ENCODE results near the gene NR2E3.

NR2E3 gene

GRCh38 chr15:71809346-71809745 is 1.0 kb upstream of the NR2E3 start:
- WGBS (ENCODE audit: insufficient coverage), result 92% methylated on average over 4 of the region's 8 CpGs

GRCh38 chr15:71811036-71811736 is 832 bp downstream of the NR2E3 start:
- no peaks in the 10 kb centered on the region for H3K36me3 ChIP-seq (ENCODE audit: control insufficient read depth in 4 of 4, insufficient read depth in 4 of 4, low read length in 3 of 4)
- no peaks in the 10 kb centered on the region for H3K9me3 ChIP-seq (ENCODE audit: control extremely low read depth in 1 of 5, control insufficient read depth in 4 of 5, insufficient read depth in 2 of 5, low read depth in 1 of 5, low read length in 4 of 5)
- ChIA-PET POLR2A (no interaction called here), CTCF (no interaction called here)
- no peak for DNase-seq
- no peaks in the 10 kb centered on the region for H3K27me3 ChIP-seq (replicated peaks in 2 of 5; ENCODE audit: control insufficient read depth in 4 of 5, insufficient read depth in 5 of 5, low read length in 4 of 5)
- peaks cover 0 to 4% (median 0%) of the 10 kb centered on the region in 4 experiments for H3K4me1 ChIP-seq (ENCODE audit: control extremely low read depth in 1 of 4, control insufficient read depth in 4 of 4, insufficient read depth in 4 of 4, low read length in 3 of 4)
- no peak overlapping the region for H3K27ac ChIP-seq (ENCODE audit: insufficient read depth in 1 of 2, low read depth in 1 of 2, low read length in 2 of 2, poor library complexity in 1 of 2, severe bottlenecking in 2 of 2)
- no peak overlapping the region for H3K4me3 ChIP-seq (ENCODE audit: control insufficient read depth in 1 of 7, extremely low read depth in 1 of 7, insufficient read depth in 4 of 7, low read depth in 2 of 7, low read length in 6 of 7)
- 98% methylated on average over 27 of the region's 27 CpGs for WGBS (ENCODE audit: insufficient coverage)

More at GRCh38 chr15:71809346-71809745, 1.0 kb upstream of the NR2E3 start:
- no peak for DNase-seq
- Histone ChIP-seq H3K4me3 (ENCODE audit: control insufficient read depth in 1 of 7, extremely low read depth in 1 of 7, insufficient read depth in 4 of 7, low read depth in 2 of 7, low read length in 6 of 7) (no peak overlapping the region), H3K9me3 (ENCODE audit: control extremely low read depth in 1 of 5, control insufficient read depth in 4 of 5, insufficient read depth in 2 of 5, low read depth in 1 of 5, low read length in 4 of 5) (no peaks in the 10 kb centered on the region), H3K36me3 (ENCODE audit: control insufficient read depth in 4 of 4, insufficient read depth in 4 of 4, low read length in 3 of 4) (no peaks in the 10 kb centered on the region), H3K4me1 (ENCODE audit: control extremely low read depth in 1 of 4, control insufficient read depth in 4 of 4, insufficient read depth in 4 of 4, low read length in 3 of 4) (peaks cover 0 to 4% (median under 1%) of the 10 kb centered on the region in 4 experiments), H3K27ac (ENCODE audit: insufficient read depth in 1 of 2, low read depth in 1 of 2, low read length in 2 of 2, poor library complexity in 1 of 2, severe bottlenecking in 2 of 2) (no peak overlapping the region), H3K27me3 (replicated peaks in 2 of 5; ENCODE audit: control insufficient read depth in 4 of 5, insufficient read depth in 5 of 5, low read length in 4 of 5) (no peaks in the 10 kb centered on the region)
- POLR2A ChIA-PET, result no interaction called here
- CTCF ChIA-PET, result no interaction called here

- no peaks in the 10 kb centered on the region for H3K36me3 ChIP-seq (ENCODE audit: control insufficient read depth in 4 of 4, insufficient read depth in 4 of 4, low read length in 3 of 4)
- peaks cover 0 to 2% (median 0%) of the 10 kb centered on the region in 4 experiments for H3K4me1 ChIP-seq (ENCODE audit: control extremely low read depth in 1 of 4, control insufficient read depth in 4 of 4, insufficient read depth in 4 of 4, low read length in 3 of 4)
- no peak overlapping the region for H3K4me3 ChIP-seq (ENCODE audit: control insufficient read depth in 1 of 7, extremely low read depth in 1 of 7, insufficient read depth in 4 of 7, low read depth in 2 of 7, low read length in 6 of 7)
- H3K27me3 ChIP-seq (replicated peaks in 2 of 5; ENCODE audit: control insufficient read depth in 4 of 5, insufficient read depth in 5 of 5, low read length in 4 of 5), result no peaks in the 10 kb centered on the region
- ChIA-PET CTCF (interaction anchor here (0.6 kb wide), 1 partner anchor 9 kb away, joined by 3 read pairs; no protein-coding TSS in a partner anchor), POLR2A (no interaction called here)
- no peaks in the 10 kb centered on the region for H3K9me3 ChIP-seq (ENCODE audit: control extremely low read depth in 1 of 5, control insufficient read depth in 4 of 5, insufficient read depth in 2 of 5, low read depth in 1 of 5, low read length in 4 of 5)
- 97% methylated on average over 32 of the region's 38 CpGs for WGBS (ENCODE audit: insufficient coverage)
- DNase-seq, result no peak
- H3K27ac ChIP-seq (ENCODE audit: insufficient read depth in 1 of 2, low read depth in 1 of 2, low read length in 2 of 2, poor library complexity in 1 of 2, severe bottlenecking in 2 of 2), result no peak overlapping the region
Observed at GRCh38 chr15:71811752-71812735, 1.7 kb downstream of the NR2E3 start.

GRCh38 chr15:71812966-71813722 is 2.8 kb downstream of the NR2E3 start:
- WGBS (ENCODE audit: insufficient coverage), result 97% methylated on average over 16 of the region's 16 CpGs
- H3K27me3 ChIP-seq (replicated peaks in 2 of 5; ENCODE audit: control insufficient read depth in 4 of 5, insufficient read depth in 5 of 5, low read length in 4 of 5), result no peaks in the 10 kb centered on the region
- no peak for DNase-seq
- POLR2A ChIA-PET, result no interaction called here
- H3K36me3 ChIP-seq (ENCODE audit: control insufficient read depth in 4 of 4, insufficient read depth in 4 of 4, low read length in 3 of 4), result no peaks in the 10 kb centered on the region
- H3K27ac ChIP-seq (ENCODE audit: insufficient read depth in 1 of 2, low read depth in 1 of 2, low read length in 2 of 2, poor library complexity in 1 of 2, severe bottlenecking in 2 of 2), result no peak overlapping the region
- H3K4me3 ChIP-seq (ENCODE audit: control insufficient read depth in 1 of 7, extremely low read depth in 1 of 7, insufficient read depth in 4 of 7, low read depth in 2 of 7, low read length in 6 of 7), result no peak overlapping the region
- H3K4me1 ChIP-seq (ENCODE audit: control extremely low read depth in 1 of 4, control insufficient read depth in 4 of 4, insufficient read depth in 4 of 4, low read length in 3 of 4), result no peaks in the 10 kb centered on the region
- H3K9me3 ChIP-seq (ENCODE audit: control extremely low read depth in 1 of 5, control insufficient read depth in 4 of 5, insufficient read depth in 2 of 5, low read depth in 1 of 5, low read length in 4 of 5), result peaks cover 0 to under 1% (median 0%) of the 10 kb centered on the region in 5 experiments
- CTCF ChIA-PET, result interaction anchor here (0.6 kb wide), 1 partner anchor 11 kb away, joined by 3 read pairs; no protein-coding TSS in a partner anchor

GRCh38 chr15:71813723-71814470 is 3.5 kb downstream of the NR2E3 start:
- Histone ChIP-seq H3K9me3 (ENCODE audit: control extremely low read depth in 1 of 5, control insufficient read depth in 4 of 5, insufficient read depth in 2 of 5, low read depth in 1 of 5, low read length in 4 of 5) (peaks cover 0 to 2% (median 0%) of the 10 kb centered on the region in 5 experiments), H3K4me1 (ENCODE audit: control extremely low read depth in 1 of 4, control insufficient read depth in 4 of 4, insufficient read depth in 4 of 4, low read length in 3 of 4) (no peaks in the 10 kb centered on the region), H3K4me3 (ENCODE audit: control insufficient read depth in 1 of 7, extremely low read depth in 1 of 7, insufficient read depth in 4 of 7, low read depth in 2 of 7, low read length in 6 of 7) (no peak overlapping the region), H3K27me3 (replicated peaks in 2 of 5; ENCODE audit: control insufficient read depth in 4 of 5, insufficient read depth in 5 of 5, low read length in 4 of 5) (no peaks in the 10 kb centered on the region), H3K36me3 (ENCODE audit: control insufficient read depth in 4 of 4, insufficient read depth in 4 of 4, low read length in 3 of 4) (no peaks in the 10 kb centered on the region), H3K27ac (ENCODE audit: insufficient read depth in 1 of 2, low read depth in 1 of 2, low read length in 2 of 2, poor library complexity in 1 of 2, severe bottlenecking in 2 of 2) (no peak overlapping the region)
- 98% methylated on average over 9 of the region's 9 CpGs for WGBS (ENCODE audit: insufficient coverage)
- ChIA-PET CTCF (interaction anchor here (0.8 kb wide), 1 partner anchor 8 kb away, joined by 3 read pairs; no protein-coding TSS in a partner anchor), POLR2A (no interaction called here)
- no peak for DNase-seq

- Histone ChIP-seq H3K36me3 (ENCODE audit: control insufficient read depth in 4 of 4, insufficient read depth in 4 of 4, low read length in 3 of 4) (no peaks in the 10 kb centered on the region), H3K4me3 (ENCODE audit: control insufficient read depth in 1 of 7, extremely low read depth in 1 of 7, insufficient read depth in 4 of 7, low read depth in 2 of 7, low read length in 6 of 7) (no peak overlapping the region), H3K4me1 (ENCODE audit: control extremely low read depth in 1 of 4, control insufficient read depth in 4 of 4, insufficient read depth in 4 of 4, low read length in 3 of 4) (no peaks in the 10 kb centered on the region), H3K27ac (ENCODE audit: insufficient read depth in 1 of 2, low read depth in 1 of 2, low read length in 2 of 2, poor library complexity in 1 of 2, severe bottlenecking in 2 of 2) (no peak overlapping the region), H3K27me3 (replicated peaks in 2 of 5; ENCODE audit: control insufficient read depth in 4 of 5, insufficient read depth in 5 of 5, low read length in 4 of 5) (no peaks in the 10 kb centered on the region), H3K9me3 (ENCODE audit: control extremely low read depth in 1 of 5, control insufficient read depth in 4 of 5, insufficient read depth in 2 of 5, low read depth in 1 of 5, low read length in 4 of 5) (peaks cover 0 to 13% (median 2%) of the 10 kb centered on the region in 5 experiments)
- ChIA-PET POLR2A (no interaction called here), CTCF (no interaction called here)
- WGBS (ENCODE audit: insufficient coverage), result 100% methylated on average over 1 of the region's 3 CpGs
- DNase-seq, result no peak
Observed at GRCh38 chr15:71815301-71815700, 4.9 kb downstream of the NR2E3 start.

Measured in common myeloid progenitor, CD34-positive (primary cell).